Skin of body (tissue), 2 donors: Measurements from ENCODE around the gene RGS16. TPM values are rescaled to one million over a fixed set of nuclear protein-coding genes. Genes with fewer than 3 reads are reported as not detected.

Experiments
- small RNA-seq: library from RNA; depleted of rRNA; stranded (forward); fragments of <200 nt; gene quantifications from one replicate; pipeline ENCODE3, GENCODE V24; 2014; ENCODE audit warnings: low replicate concordance
- total RNA-seq: library from RNA; depleted of rRNA; stranded (reverse); fragments of >200 nt; gene quantifications from one replicate; pipeline ENCODE4 v1.2.3, GENCODE V29; 2014

The RGS16 gene
- total RNA-seq, 1 donor from 2014 or later: 7.9 TPM

Small RNAs within 50 kb of the gene (small RNA-seq; reads per million reads assigned to genes)
- gene RF00017: not detected

Other genes starting within 250 kb of the RGS16 start
- gene GLUL, start 212.6 kb downstream of the RGS16 start, total RNA-seq: 477 TPM
- not detected for gene TEDDM1, start 203.7 kb downstream of the RGS16 start, total RNA-seq
- not detected for gene RGSL1, start 154.2 kb downstream of the RGS16 start, total RNA-seq
- gene RNASEL, start 15.1 kb downstream of the RGS16 start, total RNA-seq: 6.6 TPM
- gene RGS8, start 80.2 kb upstream of the RGS16 start, total RNA-seq: not detected
- 48.0 TPM for gene NPL, start 185.4 kb upstream of the RGS16 start, total RNA-seq
- gene DHX9, start 235.0 kb upstream of the RGS16 start, total RNA-seq: 142 TPM